Right atrium auricular region (tissue), 2 donors: ENCODE data around the gene PPFIA4. TPM values are rescaled to one million over a fixed set of nuclear protein-coding genes. Genes with fewer than 3 reads are reported as not detected.

Experiments used
- total RNA-seq, 2 donors: library from RNA; depleted of rRNA; stranded (reverse); fragments of >200 nt; gene quantifications; one replicate each; pipeline ENCODE4 v1.1.0, GENCODE V29; 2016

The PPFIA4 gene
- total RNA-seq, 2 donors from 2014 or later, result 16.3 to 19.2 TPM

Other genes with a start within 250 kb of the PPFIA4 start
- gene KDM5B, start 218.1 kb upstream of the PPFIA4 start, total RNA-seq, result 10 to 100 TPM; 14.6 to 18.5 TPM
- gene PCAT6, start 215.5 kb upstream of the PPFIA4 start, total RNA-seq, result not detected
- gene RABIF, start 137.3 kb upstream of the PPFIA4 start, total RNA-seq, result 1 to 10 TPM; 3.0 to 4.3 TPM
- gene KLHL12, start 99.3 kb upstream of the PPFIA4 start, total RNA-seq, result 10 to 100 TPM; 13.9 to 18.4 TPM
- gene ADIPOR1, start 68.2 kb upstream of the PPFIA4 start, total RNA-seq, result 100 to 1,000 TPM; 124 to 141 TPM
- gene CYB5R1, start 59.2 kb upstream of the PPFIA4 start, total RNA-seq, result 100 to 1,000 TPM in 1 of 2 donors, 10 to 100 TPM in 1; 85.9 to 104 TPM
- gene TMEM183A, start 19.1 kb upstream of the PPFIA4 start, total RNA-seq, result 10 to 100 TPM; 29.6 to 39.1 TPM
- gene MYOG, start 59.5 kb downstream of the PPFIA4 start, total RNA-seq, result not detected
- gene ADORA1, start 101.2 kb downstream of the PPFIA4 start, total RNA-seq, result 10 to 100 TPM in 1 of 2 donors, 1 to 10 TPM in 1; 9.4 to 15.1 TPM
- gene MYBPH, start 149.3 kb downstream of the PPFIA4 start, total RNA-seq, result not detected
- 1 to 10 TPM in 1 of 2 donors, under 1 TPM in 1; 0.85 to 9.4 TPM for gene CHI3L1, start 160.2 kb downstream of the PPFIA4 start, total RNA-seq
- gene CHIT1, start 203.2 kb downstream of the PPFIA4 start, total RNA-seq, result not detected